Stimulated activated effector memory CD8-positive, alpha-beta T cell treated with anti-CD3 and anti-CD28 coated beads, Interleukin-12 subunit alpha, Interleukin-12 subunit beta, amount 100 ng/mL, for 72 hours (primary cell): ENCODE measurements around the gene GSTP1.
A peak's percentile ranks its signal among the peaks of the same experiment; 100 is the strongest.
"Not testable (repeated sequence)": the region's sequence is repeated elsewhere in the genome, so short reads cannot be mapped to it uniquely, and the experiment has no call there.

Experiments
- ATAC-seq: fragments of 150-1000 bp; cut with Tn5 transposase; 2 replicates; pipeline ENCODE4 v1.10.0; 2021
- DNase-seq, 2 donors: peaks; one replicate each; pipeline ENCODE4 v3.0.0; 2021 to 2022; ENCODE audit warnings: low spot score in 2 of 2
- H3K27ac Mint-ChIP-seq: one replicate; pipeline ENCODE4 v1.8.0; 2022; ENCODE audit warnings: mild to moderate bottlenecking, mixed read lengths
- H3K36me3 Mint-ChIP-seq: one replicate; pipeline ENCODE4 v1.8.0; 2022; ENCODE audit warnings: mild to moderate bottlenecking, mixed read lengths
- H3K4me1 Mint-ChIP-seq: one replicate; pipeline ENCODE4 v1.8.0; 2022; ENCODE audit warnings: mixed read lengths
- H3K4me3 Mint-ChIP-seq: one replicate; pipeline ENCODE4 v1.8.0; 2022; ENCODE audit warnings: mild to moderate bottlenecking, mixed read lengths
- H3K9me3 Mint-ChIP-seq: one replicate; pipeline ENCODE4 v1.8.0; 2022; ENCODE audit warnings: mixed read lengths

Gene GSTP1

GRCh38 chr11:67551697-67552096 lies 31.9 kb upstream of the GSTP1 start:
- not testable (repeated sequence) for H3K4me3 Mint-ChIP-seq, H3K4me1 Mint-ChIP-seq, DNase-seq, H3K27ac Mint-ChIP-seq, H3K36me3 Mint-ChIP-seq, ATAC-seq, H3K9me3 Mint-ChIP-seq

DNA sequence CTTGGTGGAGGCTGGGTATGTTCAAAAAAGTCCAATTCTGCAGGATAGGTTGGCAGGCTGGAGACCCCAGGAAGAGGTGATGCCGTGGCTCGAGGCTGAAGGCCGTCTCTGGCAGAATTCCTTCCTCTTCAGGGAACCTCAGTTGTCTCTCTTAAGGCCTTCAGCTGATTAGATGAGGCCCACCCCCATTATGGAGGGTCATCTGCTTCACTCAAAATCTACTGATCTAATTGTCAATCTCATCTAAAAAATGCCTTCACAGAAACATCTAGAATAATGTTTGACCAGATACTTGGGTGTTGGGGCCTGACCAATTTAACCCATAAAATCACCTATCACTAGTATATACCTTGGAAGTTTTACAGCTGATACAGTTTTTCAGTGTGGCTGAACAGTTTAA lies 27.4 kb upstream of the GSTP1 start:
- Mint-ChIP-seq H3K4me1 (no peaks in the 10 kb centered on the region), H3K4me3 (no peak overlapping the region), H3K27ac (no peak overlapping the region), H3K36me3 (no peaks in the 10 kb centered on the region), H3K9me3 (no peaks in the 10 kb centered on the region)
- DNase-seq (no peak), ATAC-seq (no peak)

GRCh38 chr11:67558084-67558772 lies 25.4 kb upstream of the GSTP1 start:
- peaks cover 13% of the 10 kb centered on the region for H3K4me1 Mint-ChIP-seq
- no peaks in the 10 kb centered on the region for H3K36me3 Mint-ChIP-seq
- no peaks in the 10 kb centered on the region for H3K9me3 Mint-ChIP-seq
- H3K4me3 Mint-ChIP-seq: no peak overlapping the region
- DNase-seq (no peak), ATAC-seq (no peak)
- no peak overlapping the region for H3K27ac Mint-ChIP-seq

DNA sequence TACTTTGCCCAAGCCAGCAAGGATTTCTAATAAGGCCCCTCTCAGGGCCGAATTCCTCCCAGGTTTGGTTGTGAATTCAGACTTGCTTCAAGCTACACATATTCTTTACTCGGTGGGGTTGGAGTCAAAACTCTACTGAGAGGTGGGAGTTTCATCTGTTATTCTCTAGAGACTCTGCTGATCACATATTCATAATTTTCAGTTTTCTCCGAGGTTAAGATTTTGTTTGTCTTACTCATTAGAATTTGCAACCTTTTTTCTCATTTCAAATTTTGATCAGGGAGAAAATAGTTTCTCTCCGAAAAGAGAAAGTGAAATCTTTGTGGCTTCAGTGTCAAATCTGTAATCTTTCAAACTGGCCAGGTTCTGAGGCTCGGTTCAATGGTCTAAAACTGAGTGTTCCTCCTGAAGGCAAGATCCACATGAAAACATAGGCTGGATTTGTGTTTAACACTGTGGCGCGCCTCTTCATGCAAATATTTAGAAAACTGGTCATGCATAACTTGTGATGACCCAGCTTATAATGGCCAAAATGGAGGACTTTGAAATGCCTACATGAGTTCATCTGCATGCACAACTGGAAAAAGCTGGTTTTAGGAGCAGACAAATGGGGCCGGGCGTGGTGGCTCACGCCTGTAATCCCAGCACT lies 21.5 kb upstream of the GSTP1 start:
- H3K9me3 Mint-ChIP-seq: no peaks in the 10 kb centered on the region
- ATAC-seq (peak; percentile 85), DNase-seq (no peak)
- H3K4me3 Mint-ChIP-seq: no peak overlapping the region
- H3K27ac Mint-ChIP-seq: no peak overlapping the region
- no peaks in the 10 kb centered on the region for H3K36me3 Mint-ChIP-seq
- peaks cover 13% of the 10 kb centered on the region for H3K4me1 Mint-ChIP-seq

DNA sequence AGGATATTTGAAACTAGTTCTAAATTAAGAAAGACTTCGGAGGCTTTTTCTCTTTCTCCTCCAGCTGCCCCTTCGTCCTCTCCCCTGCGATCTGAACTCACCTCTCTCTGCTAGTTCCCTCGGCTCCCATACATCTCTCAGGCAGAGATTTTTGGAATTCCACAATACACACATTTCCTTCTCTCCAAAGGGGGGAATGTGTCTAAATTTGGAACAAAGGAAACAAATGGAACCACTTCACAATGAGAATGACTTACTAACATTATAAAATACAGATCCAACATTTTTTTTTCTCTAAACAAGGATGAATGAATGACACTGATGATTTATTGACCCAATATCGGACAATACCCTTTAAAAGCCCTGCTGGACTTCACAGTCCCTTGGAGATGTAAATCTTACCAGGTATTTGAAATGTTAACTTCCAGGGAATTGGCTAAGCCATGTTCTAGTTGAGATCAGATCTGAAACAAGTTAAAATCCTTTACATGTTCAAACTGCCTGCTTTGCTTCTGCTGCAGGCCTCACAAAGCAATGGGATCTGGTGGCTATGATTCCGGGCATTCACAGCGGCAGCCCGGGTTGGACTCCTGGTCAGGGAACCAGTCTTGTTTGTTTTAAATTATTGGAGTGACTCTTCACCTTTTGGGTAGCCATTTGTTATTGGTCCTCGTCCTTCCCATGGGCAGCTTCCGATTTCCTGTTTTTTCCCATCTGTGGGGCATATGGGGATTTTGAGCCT lies 20.5 kb upstream of the GSTP1 start:
- no peak for ATAC-seq
- Mint-ChIP-seq H3K9me3 (no peaks in the 10 kb centered on the region), H3K36me3 (no peaks in the 10 kb centered on the region), H3K4me1 (peaks cover 13% of the 10 kb centered on the region), H3K27ac (no peak overlapping the region), H3K4me3 (no peak overlapping the region)
- DNase-seq: no peak

- not testable (repeated sequence) for DNase-seq, ATAC-seq, H3K27ac Mint-ChIP-seq, H3K36me3 Mint-ChIP-seq, H3K9me3 Mint-ChIP-seq, H3K4me3 Mint-ChIP-seq
- H3K4me1 Mint-ChIP-seq: peaks cover 13% of the 10 kb centered on the region
Measured at GRCh38 chr11:67563705-67564114, 19.9 kb upstream of the GSTP1 start.

GRCh38 chr11:67564230-67564629 lies 19.4 kb upstream of the GSTP1 start:
- Mint-ChIP-seq H3K9me3 (no peaks in the 10 kb centered on the region), H3K4me1 (peaks cover 13% of the 10 kb centered on the region), H3K4me3 (no peak overlapping the region), H3K27ac (no peak overlapping the region), H3K36me3 (no peaks in the 10 kb centered on the region)
- no peak for DNase-seq
- no peak for ATAC-seq

- ATAC-seq (no peak), DNase-seq (no peak)
- Mint-ChIP-seq H3K4me3 (no peak overlapping the region), H3K36me3 (no peaks in the 10 kb centered on the region), H3K27ac (no peak overlapping the region), H3K9me3 (no peaks in the 10 kb centered on the region), H3K4me1 (peaks cover 5% of the 10 kb centered on the region)
Measured at GRCh38 chr11:67571443-67571842, 12.2 kb upstream of the GSTP1 start.

- ATAC-seq: no peak
- Mint-ChIP-seq H3K4me1 (peaks cover 5% of the 10 kb centered on the region), H3K27ac (no peak overlapping the region), H3K4me3 (no peak overlapping the region), H3K36me3 (no peaks in the 10 kb centered on the region), H3K9me3 (no peaks in the 10 kb centered on the region)
- no peak for DNase-seq
Measured at GRCh38 chr11:67572305-67572704, 11.3 kb upstream of the GSTP1 start.

DNA sequence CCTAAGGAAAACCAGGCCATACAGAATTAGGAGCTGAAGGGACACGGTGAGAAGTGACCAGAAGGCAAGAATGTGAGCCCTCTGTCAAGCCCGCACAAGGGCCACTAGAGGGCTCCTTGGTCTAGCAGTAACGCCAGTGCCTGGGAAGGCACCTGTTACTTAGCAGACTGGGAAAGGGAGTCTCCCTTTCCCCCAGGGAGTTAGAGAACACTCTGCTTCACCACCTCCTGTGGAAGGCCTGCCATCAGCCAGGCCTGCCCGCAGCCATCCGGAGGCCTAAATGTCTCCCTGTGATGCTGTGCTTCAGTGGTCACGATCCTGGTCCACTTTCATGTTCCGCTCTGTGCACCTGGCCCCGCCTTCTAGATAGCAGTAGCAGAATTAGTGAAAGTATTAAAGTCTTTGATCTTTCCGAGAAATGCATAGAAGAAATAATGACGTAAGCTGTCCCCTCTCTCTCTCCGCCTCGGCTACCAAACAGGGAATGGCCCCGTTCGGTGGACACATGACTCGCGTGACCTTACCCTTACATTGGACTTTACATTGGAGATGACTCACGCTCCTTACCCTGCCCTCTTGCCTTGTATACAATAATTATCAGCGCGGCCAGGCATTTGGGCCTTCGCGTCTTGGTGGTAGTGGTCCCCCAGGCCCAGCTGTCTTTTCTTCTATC lies 10.7 kb upstream of the GSTP1 start:
- Mint-ChIP-seq H3K9me3 (no peaks in the 10 kb centered on the region), H3K27ac (no peak overlapping the region), H3K4me3 (no peak overlapping the region), H3K36me3 (no peaks in the 10 kb centered on the region), H3K4me1 (peaks cover 5% of the 10 kb centered on the region)
- ATAC-seq (no peak), DNase-seq (no peak)

DNA sequence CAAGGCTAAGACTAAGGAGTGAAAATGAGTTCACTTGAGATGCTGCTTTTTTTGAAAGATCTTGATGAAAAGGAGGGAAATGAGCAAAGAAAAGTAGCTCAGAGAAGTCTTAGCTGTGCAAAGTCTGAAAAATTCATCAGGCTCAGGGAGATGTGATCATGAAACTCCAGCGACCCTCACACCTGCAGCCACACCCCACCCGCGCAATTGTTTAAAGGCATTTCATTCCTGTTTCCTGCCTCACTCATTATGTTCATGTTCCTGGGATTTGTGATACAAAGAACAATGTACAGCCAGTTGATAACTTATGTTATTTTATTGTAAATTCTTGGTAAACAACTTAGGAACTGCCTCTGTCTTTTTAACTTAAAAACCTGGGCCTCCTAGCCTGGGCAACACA lies 8.7 kb upstream of the GSTP1 start:
- H3K4me3 Mint-ChIP-seq: no peak overlapping the region
- H3K27ac Mint-ChIP-seq: no peak overlapping the region
- no peaks in the 10 kb centered on the region for H3K9me3 Mint-ChIP-seq
- ATAC-seq (no peak), DNase-seq (no peak)
- H3K4me1 Mint-ChIP-seq: peaks cover 15% of the 10 kb centered on the region
- H3K36me3 Mint-ChIP-seq: no peaks in the 10 kb centered on the region

DNA sequence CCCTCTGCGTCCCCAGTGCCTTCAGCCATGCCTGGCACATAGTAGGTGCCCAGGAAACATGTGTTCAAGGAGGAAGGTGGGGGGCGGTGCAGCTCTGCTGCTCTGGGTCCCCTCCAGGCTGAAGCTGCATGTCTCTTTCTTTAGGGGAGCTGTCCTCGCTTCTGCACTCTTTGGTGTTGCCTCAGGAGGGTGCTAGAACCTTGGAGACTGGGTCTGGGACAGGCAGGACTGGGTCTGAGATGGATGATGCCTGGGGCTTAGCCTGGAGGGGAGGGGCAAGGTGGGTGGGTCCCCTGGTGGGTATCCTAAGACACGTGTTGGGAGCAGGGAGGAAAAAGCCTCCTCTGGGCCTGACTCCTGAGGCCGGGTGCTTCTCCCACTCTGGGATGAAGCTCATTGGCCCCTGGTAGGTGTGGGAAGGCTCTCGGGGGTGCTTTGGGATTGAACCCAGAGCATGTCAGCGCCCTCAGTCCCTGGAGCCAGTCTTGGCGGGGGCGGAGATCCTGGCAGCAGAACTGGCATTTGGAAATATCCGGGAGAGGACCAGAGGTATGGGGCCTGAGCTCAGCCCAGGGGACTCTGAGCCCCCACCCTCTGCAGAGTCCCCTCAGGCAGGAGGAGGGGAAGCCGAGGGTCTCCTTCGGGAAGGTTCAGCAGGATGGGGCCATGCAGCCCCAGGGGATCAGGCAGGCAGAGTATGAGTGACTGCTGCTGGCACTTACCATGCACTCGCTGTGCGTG lies 6.7 kb upstream of the GSTP1 start:
- DNase-seq (no peak), ATAC-seq (no peak)
- H3K4me3 Mint-ChIP-seq: no peak overlapping the region
- H3K27ac Mint-ChIP-seq: peak overlapping the region; percentile 8
- H3K9me3 Mint-ChIP-seq: no peaks in the 10 kb centered on the region
- no peaks in the 10 kb centered on the region for H3K36me3 Mint-ChIP-seq
- peaks cover 22% of the 10 kb centered on the region for H3K4me1 Mint-ChIP-seq

GRCh38 chr11:67577951-67578350 lies 5.7 kb upstream of the GSTP1 start:
- Mint-ChIP-seq H3K9me3 (no peaks in the 10 kb centered on the region), H3K36me3 (no peaks in the 10 kb centered on the region), H3K4me3 (no peak overlapping the region), H3K27ac (no peak overlapping the region), H3K4me1 (peaks cover 30% of the 10 kb centered on the region)
- DNase-seq: no peak
- no peak for ATAC-seq

GRCh38 chr11:67581469-67581868 lies 2.1 kb upstream of the GSTP1 start:
- Mint-ChIP-seq H3K27ac (no peak overlapping the region), H3K4me3 (no peak overlapping the region), H3K9me3 (peaks cover under 1% of the 10 kb centered on the region), H3K36me3 (peaks cover 24% of the 10 kb centered on the region), H3K4me1 (peaks cover 53% of the 10 kb centered on the region)
- no peak for DNase-seq
- ATAC-seq: no peak

DNA sequence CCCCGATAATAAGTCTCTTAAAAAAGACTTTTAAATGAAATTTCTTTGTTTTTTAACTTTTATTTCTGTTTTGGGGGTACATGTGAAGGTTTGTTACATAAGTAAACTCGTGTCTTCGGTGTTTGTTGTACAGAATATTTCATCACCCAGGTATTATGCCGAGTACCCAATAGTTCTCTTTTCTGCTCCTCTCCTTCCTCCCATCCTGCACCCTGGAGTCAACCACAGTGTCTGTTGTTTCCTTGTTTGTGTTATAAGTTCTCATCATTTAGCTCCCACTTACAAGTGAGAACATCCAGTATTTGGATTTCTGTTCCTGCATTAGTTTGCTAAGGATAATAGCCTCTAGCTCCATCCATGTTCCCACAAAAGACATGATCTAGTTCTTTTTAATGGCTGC lies 1.6 kb upstream of the GSTP1 start:
- ATAC-seq (no peak), DNase-seq (no peak)
- Mint-ChIP-seq H3K36me3 (peaks cover 24% of the 10 kb centered on the region), H3K4me3 (peak overlapping the region; percentile 82), H3K9me3 (peaks cover 4% of the 10 kb centered on the region), H3K4me1 (peaks cover 58% of the 10 kb centered on the region), H3K27ac (peak overlapping the region; percentile 20)
